ENCODE results near the gene SMAP1.

- TF ChIP-seq ZNF366 (tag by site-specific recombination; conservative IDR thresholded peaks at IDR 0.05), result no peak
- TF ChIP-seq ZNF792 (tag by site-specific recombination; IDR thresholded peaks at IDR 0.05), result no peak
- no peak for TF ChIP-seq CTCF (tag by site-specific recombination; IDR thresholded peaks at IDR 0.05)
- TF ChIP-seq ZNF202 (tag by site-specific recombination; IDR thresholded peaks at IDR 0.05; ENCODE audit: borderline replicate concordance), result no peak
- TF ChIP-seq ZNF223 (tag by site-specific recombination; IDR thresholded peaks at IDR 0.05), result no peak
- TF ChIP-seq, protein P1, sequence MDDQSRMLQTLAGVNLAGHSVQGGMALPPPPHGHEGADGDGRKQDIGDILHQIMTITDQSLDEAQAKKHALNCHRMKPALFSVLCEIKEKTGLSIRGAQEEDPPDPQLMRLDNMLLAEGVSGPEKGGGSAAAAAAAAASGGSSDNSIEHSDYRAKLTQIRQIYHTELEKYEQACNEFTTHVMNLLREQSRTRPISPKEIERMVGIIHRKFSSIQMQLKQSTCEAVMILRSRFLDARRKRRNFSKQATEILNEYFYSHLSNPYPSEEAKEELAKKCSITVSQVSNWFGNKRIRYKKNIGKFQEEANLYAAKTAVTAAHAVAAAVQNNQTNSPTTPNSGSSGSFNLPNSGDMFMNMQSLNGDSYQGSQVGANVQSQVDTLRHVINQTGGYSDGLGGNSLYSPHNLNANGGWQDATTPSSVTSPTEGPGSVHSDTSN (CRISPR knock-in tag; IDR thresholded peaks at IDR 0.05), result no peak
- TF ChIP-seq ATF2 (tag by site-specific recombination; IDR thresholded peaks at IDR 0.05; ENCODE audit: low read depth), result no peak
- TF ChIP-seq, protein P2, sequence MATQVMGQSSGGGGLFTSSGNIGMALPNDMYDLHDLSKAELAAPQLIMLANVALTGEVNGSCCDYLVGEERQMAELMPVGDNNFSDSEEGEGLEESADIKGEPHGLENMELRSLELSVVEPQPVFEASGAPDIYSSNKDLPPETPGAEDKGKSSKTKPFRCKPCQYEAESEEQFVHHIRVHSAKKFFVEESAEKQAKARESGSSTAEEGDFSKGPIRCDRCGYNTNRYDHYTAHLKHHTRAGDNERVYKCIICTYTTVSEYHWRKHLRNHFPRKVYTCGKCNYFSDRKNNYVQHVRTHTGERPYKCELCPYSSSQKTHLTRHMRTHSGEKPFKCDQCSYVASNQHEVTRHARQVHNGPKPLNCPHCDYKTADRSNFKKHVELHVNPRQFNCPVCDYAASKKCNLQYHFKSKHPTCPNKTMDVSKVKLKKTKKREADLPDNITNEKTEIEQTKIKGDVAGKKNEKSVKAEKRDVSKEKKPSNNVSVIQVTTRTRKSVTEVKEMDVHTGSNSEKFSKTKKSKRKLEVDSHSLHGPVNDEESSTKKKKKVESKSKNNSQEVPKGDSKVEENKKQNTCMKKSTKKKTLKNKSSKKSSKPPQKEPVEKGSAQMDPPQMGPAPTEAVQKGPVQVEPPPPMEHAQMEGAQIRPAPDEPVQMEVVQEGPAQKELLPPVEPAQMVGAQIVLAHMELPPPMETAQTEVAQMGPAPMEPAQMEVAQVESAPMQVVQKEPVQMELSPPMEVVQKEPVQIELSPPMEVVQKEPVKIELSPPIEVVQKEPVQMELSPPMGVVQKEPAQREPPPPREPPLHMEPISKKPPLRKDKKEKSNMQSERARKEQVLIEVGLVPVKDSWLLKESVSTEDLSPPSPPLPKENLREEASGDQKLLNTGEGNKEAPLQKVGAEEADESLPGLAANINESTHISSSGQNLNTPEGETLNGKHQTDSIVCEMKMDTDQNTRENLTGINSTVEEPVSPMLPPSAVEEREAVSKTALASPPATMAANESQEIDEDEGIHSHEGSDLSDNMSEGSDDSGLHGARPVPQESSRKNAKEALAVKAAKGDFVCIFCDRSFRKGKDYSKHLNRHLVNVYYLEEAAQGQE (tag by site-specific recombination; IDR thresholded peaks at IDR 0.05), result no peak
- TF ChIP-seq, protein P3, sequence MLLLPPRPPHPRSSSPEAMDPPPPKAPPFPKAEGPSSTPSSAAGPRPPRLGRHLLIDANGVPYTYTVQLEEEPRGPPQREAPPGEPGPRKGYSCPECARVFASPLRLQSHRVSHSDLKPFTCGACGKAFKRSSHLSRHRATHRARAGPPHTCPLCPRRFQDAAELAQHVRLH (tag by site-specific recombination; IDR thresholded peaks at IDR 0.05), result no peak
- TF ChIP-seq ZFP69B (tag by site-specific recombination; IDR thresholded peaks at IDR 0.05), result no peak
- no peak for TF ChIP-seq BCL6B (tag by site-specific recombination; IDR thresholded peaks at IDR 0.05)
Observed at GRCh38 chr6:70694371-70694770, 26.7 kb downstream of the SMAP1 start.
